HepG2 (cell line): ENCODE data around the gene ZFP92. TPM values are rescaled to one million over a fixed set of nuclear protein-coding genes. Genes with fewer than 3 reads are reported as not detected.

Experiments
- ELF3 ChIP-seq: IDR thresholded peaks from 2 replicates; pipeline ENCODE4 v1.6.1; 2016; ENCODE audit warnings: missing genetic modification reagents, missing compliant biosample characterization
- HIC2 ChIP-seq: sonication (generic); formaldehyde crosslinking; IDR thresholded peaks from 2 replicates; pipeline ENCODE4 v1.9.0; 2022; ENCODE audit warnings: low read depth, missing genetic modification reagents
- KAT2B ChIP-seq: fragments of 150-350 bp; IDR thresholded peaks from 2 replicates; pipeline ENCODE4 v1.6.1; 2014; ENCODE audit warnings: low read depth, low read length, borderline replicate concordance
- KDM5A ChIP-seq: fragments of 200-600 bp; sonication (generic); IDR thresholded peaks from 2 replicates; pipeline ENCODE4 v1.7.0; 2018; ENCODE audit warnings: antibody characterized with exemption, mild to moderate bottlenecking, low read length, borderline replicate concordance
- KDM6A ChIP-seq: IDR thresholded peaks from 2 replicates; pipeline ENCODE4 v1.6.1; 2016; ENCODE audit warnings: low read depth
- NCOA1 ChIP-seq: sonication (generic); formaldehyde crosslinking; IDR thresholded peaks from 2 replicates; pipeline ENCODE4 v1.9.0; 2021; ENCODE audit warnings: missing genetic modification reagents
- NKX3-1 ChIP-seq: sonication (generic); formaldehyde crosslinking; IDR thresholded peaks from 2 replicates; pipeline ENCODE4 v1.5.0; 2020; ENCODE audit warnings: missing genetic modification reagents
- NPAS2 ChIP-seq: sonication (generic); formaldehyde crosslinking; IDR thresholded peaks from 2 replicates; pipeline ENCODE4 v1.8.0; 2022; ENCODE audit warnings: mild to moderate bottlenecking, missing genetic modification reagents, borderline replicate concordance
- PREB ChIP-seq: sonication (generic); formaldehyde crosslinking; IDR thresholded peaks from 2 replicates; pipeline ENCODE4 v1.4.0; 2020; ENCODE audit warnings: missing genetic modification reagents
- SALL1 ChIP-seq: sonication (generic); formaldehyde crosslinking; IDR thresholded peaks from 2 replicates; pipeline ENCODE4 v1.8.0; 2022; ENCODE audit warnings: mild to moderate bottlenecking, missing genetic modification reagents
- SAP130 ChIP-seq: IDR thresholded peaks from 2 replicates; pipeline ENCODE4 v1.6.1; 2016; ENCODE audit warnings: low read depth
- SPEN ChIP-seq: sonication (generic); formaldehyde crosslinking; IDR thresholded peaks from 2 replicates; pipeline ENCODE4 v1.5.1; 2020; ENCODE audit warnings: low read depth, mild to moderate bottlenecking, missing genetic modification reagents
- ZEB1 ChIP-seq: IDR thresholded peaks from 2 replicates; pipeline ENCODE4 v1.6.1; 2012; ENCODE audit warnings: mild to moderate bottlenecking, low read depth, inconsistent platforms; ENCODE audit not compliant: insufficient replicate concordance
- ZFP82 ChIP-seq: sonication (generic); formaldehyde crosslinking; IDR thresholded peaks from 2 replicates; pipeline ENCODE4 v1.5.1; 2020; ENCODE audit warnings: mild to moderate bottlenecking, missing genetic modification reagents, borderline replicate concordance
- ZNF20 ChIP-seq: sonication (generic); formaldehyde crosslinking; IDR thresholded peaks from 2 replicates; pipeline ENCODE4 v1.4.0; 2020; ENCODE audit warnings: mild to moderate bottlenecking, moderate library complexity, missing genetic modification reagents
- ZNF572 ChIP-seq: sonication (generic); formaldehyde crosslinking; IDR thresholded peaks from 2 replicates; pipeline ENCODE4 v1.5.1; 2020; ENCODE audit warnings: mild to moderate bottlenecking, missing genetic modification reagents
- ZNF574 ChIP-seq: sonication (generic); formaldehyde crosslinking; IDR thresholded peaks from 2 replicates; pipeline ENCODE4 v1.4.0; 2020; ENCODE audit warnings: missing genetic modification reagents
- ZNF629 ChIP-seq: sonication (generic); formaldehyde crosslinking; conservative IDR thresholded peaks from 2 replicates; pipeline ENCODE4 v1.5.0; 2020; ENCODE audit warnings: missing genetic modification reagents
- ZNF674 ChIP-seq: sonication (generic); formaldehyde crosslinking; IDR thresholded peaks from 2 replicates; pipeline ENCODE4 v1.5.0; 2020; ENCODE audit warnings: low read depth, mild to moderate bottlenecking, missing genetic modification reagents
- ZNF792 ChIP-seq: IDR thresholded peaks from 2 replicates; pipeline ENCODE4 v1.6.1; 2016
- polyA plus RNA-seq, 8 experiments: library from polyadenylated mRNA; depleted of rRNA in 3 of 8; stranded (reverse) in 7 of 8; unstranded in 1 of 8; fragments of >200 nt; fragmentation: Illumina TruSeq in 4 of 8; extraction: Trizol in 4 of 8; gene quantifications; 2 replicates each; pipeline versions ENCODE4 v1.2.1 to v1.2.3, GENCODE V29; 2011 to 2016; ENCODE audit warnings: low read depth in 4 of 8, missing spikeins in 1 of 8, mixed read lengths in 1 of 8; ENCODE audit not compliant: insufficient read depth in 1 of 8
- total RNA-seq, 5 experiments: library from RNA; depleted of rRNA; stranded (reverse); fragments of >200 nt; fragmentation: Illumina TruSeq; extraction: Trizol; gene quantifications; 2 replicates each; pipeline ENCODE4 v1.2.3, GENCODE V29; 2016; ENCODE audit warnings: low read depth in 1 of 5
- TF ChIP-seq, protein P1 (sequence below): sonication (generic); formaldehyde crosslinking; IDR thresholded peaks from 2 replicates; pipeline ENCODE4 v1.5.1; 2020; ENCODE audit warnings: mild to moderate bottlenecking, missing genetic modification reagents, moderate library complexity
- TF ChIP-seq, protein P2 (sequence below): sonication (generic); formaldehyde crosslinking; IDR thresholded peaks from 2 replicates; pipeline ENCODE4 v1.4.0; 2020; ENCODE audit warnings: low read depth, mild to moderate bottlenecking, missing genetic modification reagents

Gene ZFP92
- total and polyA plus RNA-seq, 2 of the 13 experiments (the other 11 are each of a cell fraction or from before 2014, with no cell fraction given): 0.02 TPM; not detected in 1

- TF ChIP-seq, protein P1, sequence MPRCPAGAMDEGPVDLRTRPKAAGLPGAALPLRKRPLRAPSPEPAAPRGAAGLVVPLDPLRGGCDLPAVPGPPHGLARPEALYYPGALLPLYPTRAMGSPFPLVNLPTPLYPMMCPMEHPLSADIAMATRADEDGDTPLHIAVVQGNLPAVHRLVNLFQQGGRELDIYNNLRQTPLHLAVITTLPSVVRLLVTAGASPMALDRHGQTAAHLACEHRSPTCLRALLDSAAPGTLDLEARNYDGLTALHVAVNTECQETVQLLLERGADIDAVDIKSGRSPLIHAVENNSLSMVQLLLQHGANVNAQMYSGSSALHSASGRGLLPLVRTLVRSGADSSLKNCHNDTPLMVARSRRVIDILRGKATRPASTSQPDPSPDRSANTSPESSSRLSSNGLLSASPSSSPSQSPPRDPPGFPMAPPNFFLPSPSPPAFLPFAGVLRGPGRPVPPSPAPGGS (CRISPR knock-in tag): no peak
- TF ChIP-seq ZEB1: no peak
- TF ChIP-seq ELF3 (CRISPR knock-in tag): no peak
- no peak for TF ChIP-seq ZNF792 (CRISPR knock-in tag)
- TF ChIP-seq KDM6A (CRISPR knock-in tag): peak; percentile 62; the same call in 1 of the 2 replicates
- TF ChIP-seq NPAS2 (CRISPR knock-in tag): no peak
- TF ChIP-seq SALL1 (CRISPR knock-in tag): peak; percentile 72
- TF ChIP-seq, protein P2, sequence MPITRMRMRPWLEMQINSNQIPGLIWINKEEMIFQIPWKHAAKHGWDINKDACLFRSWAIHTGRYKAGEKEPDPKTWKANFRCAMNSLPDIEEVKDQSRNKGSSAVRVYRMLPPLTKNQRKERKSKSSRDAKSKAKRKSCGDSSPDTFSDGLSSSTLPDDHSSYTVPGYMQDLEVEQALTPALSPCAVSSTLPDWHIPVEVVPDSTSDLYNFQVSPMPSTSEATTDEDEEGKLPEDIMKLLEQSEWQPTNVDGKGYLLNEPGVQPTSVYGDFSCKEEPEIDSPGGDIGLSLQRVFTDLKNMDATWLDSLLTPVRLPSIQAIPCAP: no peak
- TF ChIP-seq KDM5A: no peak
- TF ChIP-seq PREB (CRISPR knock-in tag): no peak
- no peak for TF ChIP-seq KAT2B
- peak; percentile 42; the same call in 1 of the 2 replicates for TF ChIP-seq SAP130
- TF ChIP-seq ZNF674 (CRISPR knock-in tag): no peak
- TF ChIP-seq NKX3-1 (CRISPR knock-in tag): no peak
- TF ChIP-seq ZFP82 (CRISPR knock-in tag): no peak
- no peak for TF ChIP-seq HIC2 (CRISPR knock-in tag)
- TF ChIP-seq ZNF20: no peak
- TF ChIP-seq SPEN (CRISPR knock-in tag): no peak
- TF ChIP-seq ZNF572: no peak
- 0 out of 2 replicates have a peak, but pooled peaks have one; percentile 22 for TF ChIP-seq ZNF574 (CRISPR knock-in tag)
- TF ChIP-seq NCOA1 (CRISPR knock-in tag): no peak
- TF ChIP-seq ZNF629: no peak
These were observed 1.7 kb upstream of the ZFP92 start (continued) for GRCh38 chrX:153409414-153410101.
